Stimulated activated naive CD8-positive, alpha-beta T cell treated with anti-CD3 and anti-CD28 coated beads, Interleukin-15, Interleukin-2, amounts not matched to agents 100 ng/mL and 50 ng/mL, for 24 hours (primary cell): Measurements from ENCODE around the gene NKD2.

Source experiments
- H3K27ac Mint-ChIP-seq: one replicate; pipeline ENCODE4 v1.8.0; 2021; ENCODE audit warnings: mild to moderate bottlenecking, mixed read lengths
- H3K27me3 Mint-ChIP-seq: one replicate; pipeline ENCODE4 v1.8.0; 2021; ENCODE audit warnings: mixed read lengths
- H3K36me3 Mint-ChIP-seq: one replicate; pipeline ENCODE4 v1.8.0; 2021; ENCODE audit warnings: low read depth, mixed read lengths
- H3K4me1 Mint-ChIP-seq: one replicate; pipeline ENCODE4 v1.8.0; 2021; ENCODE audit warnings: low read depth, mixed read lengths
- H3K4me3 Mint-ChIP-seq: one replicate; pipeline ENCODE4 v1.8.0; 2021; ENCODE audit warnings: mild to moderate bottlenecking, mixed read lengths
- H3K9me3 Mint-ChIP-seq: one replicate; pipeline ENCODE4 v1.8.0; 2021; ENCODE audit warnings: mixed read lengths

Gene NKD2

DNA sequence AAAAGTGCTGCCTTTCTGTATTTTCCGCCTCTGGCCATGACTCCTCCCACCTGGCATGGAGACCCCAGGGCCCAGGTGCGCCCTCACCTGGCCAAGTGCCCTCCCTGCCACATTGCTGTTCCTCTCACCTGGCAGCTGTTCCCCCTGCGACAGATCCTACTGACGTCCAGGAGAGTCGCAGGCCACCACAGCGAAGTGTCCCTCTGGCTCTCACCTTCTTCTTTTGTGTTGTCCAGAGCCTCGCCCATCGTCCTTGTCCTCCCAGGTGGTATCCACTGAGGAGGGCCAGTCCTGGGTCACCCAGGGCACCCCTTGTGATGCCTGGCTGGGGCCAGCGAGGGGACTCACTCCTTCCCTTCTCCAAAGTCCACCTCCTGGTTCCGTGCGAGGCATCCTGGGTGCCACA, 2.6 kb downstream of the NKD2 start:
- Mint-ChIP-seq H3K36me3 (no peaks in the 10 kb centered on the region), H3K4me3 (no peak overlapping the region), H3K9me3 (no peaks in the 10 kb centered on the region), H3K4me1 (peaks cover 14% of the 10 kb centered on the region), H3K27ac (no peak overlapping the region), H3K27me3 (peaks cover 43% of the 10 kb centered on the region)

- no peak overlapping the region for H3K27ac Mint-ChIP-seq
Measured at GRCh38 chr5:1011741-1012312, 3.2 kb downstream of the NKD2 start.

GRCh38 chr5:1012313-1012841, 3.8 kb downstream of the NKD2 start:
- Mint-ChIP-seq H3K36me3 (no peaks in the 10 kb centered on the region), H3K9me3 (no peaks in the 10 kb centered on the region), H3K4me1 (peaks cover 14% of the 10 kb centered on the region), H3K27ac (no peak overlapping the region), H3K27me3 (peaks cover 32% of the 10 kb centered on the region), H3K4me3 (no peak overlapping the region)

More at GRCh38 chr5:1011741-1012312, 3.2 kb downstream of the NKD2 start:
- Mint-ChIP-seq H3K9me3 (no peaks in the 10 kb centered on the region), H3K36me3 (no peaks in the 10 kb centered on the region), H3K27me3 (peaks cover 37% of the 10 kb centered on the region), H3K4me1 (peaks cover 14% of the 10 kb centered on the region), H3K4me3 (no peak overlapping the region)

DNA sequence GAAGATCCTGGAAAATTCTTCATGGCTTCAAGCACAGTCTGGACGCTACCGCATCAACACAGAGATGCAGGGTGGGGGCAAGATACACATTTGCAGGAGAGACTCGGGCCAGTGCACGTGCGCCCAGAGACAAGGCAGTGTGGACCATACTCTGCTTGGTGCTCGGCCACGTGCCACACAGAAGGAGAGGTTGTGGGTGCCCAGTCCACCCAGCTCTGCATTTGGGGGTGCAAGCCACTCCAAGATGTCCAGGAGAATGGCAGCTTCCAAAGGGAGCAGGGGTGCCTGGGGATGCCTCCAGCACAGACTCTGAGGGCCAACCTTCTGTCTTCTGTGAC, 4.3 kb downstream of the NKD2 start:
- peaks cover 27% of the 10 kb centered on the region for H3K27me3 Mint-ChIP-seq
- H3K4me1 Mint-ChIP-seq: peaks cover 9% of the 10 kb centered on the region
- H3K9me3 Mint-ChIP-seq: no peaks in the 10 kb centered on the region
- no peak overlapping the region for H3K27ac Mint-ChIP-seq
- no peaks in the 10 kb centered on the region for H3K36me3 Mint-ChIP-seq
- H3K4me3 Mint-ChIP-seq: no peak overlapping the region

DNA sequence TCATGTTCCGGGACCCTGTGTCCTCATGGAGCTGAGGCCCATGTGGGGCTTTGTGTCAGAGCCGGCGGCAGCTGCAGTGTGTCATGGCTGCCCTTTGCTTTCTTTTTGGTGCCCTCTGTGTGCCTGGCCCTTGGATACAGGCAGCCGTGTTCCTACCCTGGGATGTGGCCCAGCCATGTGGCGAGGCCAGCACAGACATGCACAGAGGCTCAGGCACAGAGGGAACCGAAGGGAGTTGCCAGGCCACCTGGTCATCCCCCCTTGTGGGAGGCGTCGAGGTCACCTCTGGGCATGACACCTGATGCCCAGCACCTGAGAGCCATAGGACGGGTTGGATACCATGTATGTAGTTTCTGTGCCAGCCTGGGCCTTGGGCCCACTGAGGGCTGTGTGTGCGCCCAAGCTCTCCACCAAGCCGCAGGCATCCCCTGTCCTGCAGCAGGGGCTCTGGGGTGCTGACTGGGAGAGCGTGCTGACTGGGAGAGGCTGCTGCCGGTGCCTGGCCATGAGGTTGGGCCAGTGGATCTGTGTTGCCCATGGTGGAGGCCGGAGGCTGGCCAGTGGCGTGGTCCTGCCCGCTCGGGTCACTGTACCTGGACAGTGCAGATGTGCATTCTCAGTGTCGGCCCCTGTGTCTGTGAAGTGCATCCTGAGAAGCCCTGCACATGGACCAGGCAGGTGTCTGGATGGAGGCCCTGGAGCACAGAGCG, 4.8 kb downstream of the NKD2 start:
- Mint-ChIP-seq H3K27ac (no peak overlapping the region), H3K4me1 (peaks cover 6% of the 10 kb centered on the region), H3K4me3 (no peak overlapping the region), H3K27me3 (peaks cover 24% of the 10 kb centered on the region), H3K36me3 (no peaks in the 10 kb centered on the region), H3K9me3 (no peaks in the 10 kb centered on the region)

DNA sequence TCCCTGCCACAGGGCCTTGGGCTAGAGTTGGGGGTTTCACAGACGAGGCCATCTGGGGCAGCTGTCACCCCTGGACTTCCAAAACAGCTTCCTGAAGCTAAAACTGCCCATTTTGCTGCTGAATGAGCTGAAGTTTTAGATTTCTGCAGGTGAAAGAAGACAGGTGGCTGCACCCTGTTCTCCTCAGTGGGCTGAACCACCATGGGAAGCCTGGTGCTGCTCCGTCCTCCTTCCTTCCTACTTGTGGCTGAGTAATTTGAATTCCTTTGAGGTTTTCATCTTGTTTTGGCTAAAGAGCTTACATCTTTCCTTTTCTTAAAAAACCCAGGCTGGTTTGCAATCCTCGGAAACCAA, 5.3 kb downstream of the NKD2 start:
- Mint-ChIP-seq H3K4me1 (peaks cover 6% of the 10 kb centered on the region), H3K9me3 (no peaks in the 10 kb centered on the region), H3K27me3 (peaks cover 24% of the 10 kb centered on the region), H3K27ac (no peak overlapping the region), H3K4me3 (no peak overlapping the region), H3K36me3 (no peaks in the 10 kb centered on the region)

GRCh38 chr5:1014346-1014745, 5.7 kb downstream of the NKD2 start:
- Mint-ChIP-seq H3K27ac (no peak overlapping the region), H3K4me1 (peaks cover 6% of the 10 kb centered on the region), H3K4me3 (no peak overlapping the region), H3K36me3 (no peaks in the 10 kb centered on the region), H3K27me3 (peaks cover 24% of the 10 kb centered on the region), H3K9me3 (no peaks in the 10 kb centered on the region)

- H3K4me3 Mint-ChIP-seq: no peak overlapping the region
- H3K4me1 Mint-ChIP-seq: peaks cover 6% of the 10 kb centered on the region
- no peak overlapping the region for H3K27ac Mint-ChIP-seq
- no peaks in the 10 kb centered on the region for H3K9me3 Mint-ChIP-seq
- no peaks in the 10 kb centered on the region for H3K36me3 Mint-ChIP-seq
- peaks cover 21% of the 10 kb centered on the region for H3K27me3 Mint-ChIP-seq
Measured at GRCh38 chr5:1014781-1015221, 6.2 kb downstream of the NKD2 start.

GRCh38 chr5:1015507-1015906, 6.9 kb downstream of the NKD2 start:
- Mint-ChIP-seq H3K4me3 (no peak overlapping the region), H3K36me3 (no peaks in the 10 kb centered on the region), H3K9me3 (no peaks in the 10 kb centered on the region), H3K27me3 (peaks cover 14% of the 10 kb centered on the region), H3K27ac (no peak overlapping the region), H3K4me1 (peaks cover 2% of the 10 kb centered on the region)

DNA sequence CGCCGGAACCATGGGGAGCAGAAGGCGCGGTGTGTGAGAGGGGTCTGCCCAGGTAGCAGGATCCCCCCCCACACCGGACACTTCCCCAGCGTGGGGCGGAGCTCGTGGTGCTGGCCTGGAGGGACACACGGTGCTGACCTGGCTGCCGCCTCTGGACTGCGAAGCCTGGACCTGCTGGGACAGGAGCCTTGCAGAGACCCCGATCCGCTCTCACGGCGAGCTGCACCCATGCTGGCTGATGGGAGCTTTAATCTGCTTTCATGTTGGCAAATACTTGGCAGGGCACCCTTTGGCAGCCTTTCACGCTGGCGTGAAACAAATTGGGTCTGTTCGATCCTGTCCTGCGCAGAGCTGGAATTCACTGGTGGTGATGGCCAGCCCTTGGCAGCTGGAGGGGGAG, 7.4 kb downstream of the NKD2 start:
- Mint-ChIP-seq H3K36me3 (no peaks in the 10 kb centered on the region), H3K4me3 (no peak overlapping the region), H3K4me1 (no peaks in the 10 kb centered on the region), H3K27ac (no peak overlapping the region), H3K9me3 (no peaks in the 10 kb centered on the region), H3K27me3 (peaks cover 10% of the 10 kb centered on the region)

GRCh38 chr5:1016476-1016875, 7.9 kb downstream of the NKD2 start:
- H3K4me1 Mint-ChIP-seq: no peaks in the 10 kb centered on the region
- H3K27ac Mint-ChIP-seq: no peak overlapping the region
- no peaks in the 10 kb centered on the region for H3K9me3 Mint-ChIP-seq
- peaks cover 6% of the 10 kb centered on the region for H3K27me3 Mint-ChIP-seq
- H3K4me3 Mint-ChIP-seq: no peak overlapping the region
- H3K36me3 Mint-ChIP-seq: no peaks in the 10 kb centered on the region

GRCh38 chr5:1017056-1017455, 8.5 kb downstream of the NKD2 start:
- peaks cover under 1% of the 10 kb centered on the region for H3K27me3 Mint-ChIP-seq
- no peak overlapping the region for H3K27ac Mint-ChIP-seq
- H3K4me3 Mint-ChIP-seq: no peak overlapping the region
- H3K36me3 Mint-ChIP-seq: no peaks in the 10 kb centered on the region
- no peaks in the 10 kb centered on the region for H3K9me3 Mint-ChIP-seq
- H3K4me1 Mint-ChIP-seq: no peaks in the 10 kb centered on the region

- H3K4me1 Mint-ChIP-seq: no peaks in the 10 kb centered on the region
- no peaks in the 10 kb centered on the region for H3K27me3 Mint-ChIP-seq
- H3K9me3 Mint-ChIP-seq: no peaks in the 10 kb centered on the region
- no peaks in the 10 kb centered on the region for H3K36me3 Mint-ChIP-seq
- H3K27ac Mint-ChIP-seq: no peak overlapping the region
- H3K4me3 Mint-ChIP-seq: no peak overlapping the region
Measured at GRCh38 chr5:1017691-1018455, 9.3 kb downstream of the NKD2 start.

DNA sequence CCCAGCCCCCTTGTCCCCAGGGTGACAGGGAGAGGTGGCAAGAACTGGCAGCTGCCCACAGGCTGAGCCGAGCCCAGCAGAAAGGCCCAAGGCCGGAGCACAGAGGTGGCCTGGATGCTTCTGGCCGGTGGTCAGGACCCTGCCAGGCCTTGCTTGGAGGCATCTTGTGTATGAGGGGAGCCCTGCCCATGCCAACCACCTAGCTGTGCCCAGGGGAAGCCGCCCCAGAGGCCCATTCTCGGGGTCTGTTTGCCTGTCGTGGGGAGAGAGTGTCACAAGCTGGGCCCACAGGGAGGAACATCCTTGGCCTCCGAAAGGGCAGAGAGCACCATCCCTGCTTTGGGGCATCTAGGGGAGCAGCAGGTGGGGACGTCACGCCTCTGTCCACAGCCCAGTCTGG, 10.0 kb downstream of the NKD2 start:
- H3K27ac Mint-ChIP-seq: no peak overlapping the region
- no peaks in the 10 kb centered on the region for H3K4me1 Mint-ChIP-seq
- H3K9me3 Mint-ChIP-seq: no peaks in the 10 kb centered on the region

More for the DNA sequence above, 10.0 kb downstream of the NKD2 start:
- Mint-ChIP-seq H3K4me3 (no peak overlapping the region), H3K27me3 (no peaks in the 10 kb centered on the region), H3K36me3 (no peaks in the 10 kb centered on the region)
